Panc1 (cell line): ENCODE data around the gene LRP1B. TPM values are rescaled to one million over a fixed set of nuclear protein-coding genes. Genes with fewer than 3 reads are reported as not detected.

Source experiments
- ATAC-seq: fragments of 200-7000 bp; cut with Tn5 transposase; 2 replicates; pipeline ENCODE4 v1.9.1; 2020; ENCODE audit warnings: mild to moderate bottlenecking, moderate library complexity
- BruUV-seq: library from RNA; stranded (reverse); fragments of 400-500 nt; replicated peaks from 2 replicates; lab custom pipeline; 2021; lab: Mats Ljungman, UMichigan
- CTCF ChIA-PET: fragments of 300-600 bp; sonication (Branson Sonifier 250); formaldehyde crosslinking; loops from one replicate; lab custom pipeline; 2022; ENCODE audit warnings: antibody characterized with exemption; lab: Charles Lee
- POLR2A ChIA-PET: fragments of 300-600 bp; sonication (Branson Sonifier 250); formaldehyde crosslinking; loops from one replicate; lab custom pipeline; 2022; ENCODE audit warnings: antibody characterized with exemption; lab: Charles Lee
- DNase-seq: peaks from one replicate; pipeline ENCODE4 v3.0.0-alpha.2; 2010; ENCODE audit warnings: low read depth, low spot score
- H3K27ac ChIP-seq: 2 replicates; pipeline ENCODE4 v1.5.1; 2011; ENCODE audit warnings: mild to moderate bottlenecking, low read length, inconsistent platforms
- H3K27me3 ChIP-seq: fragments of 200-500 bp; sonication (Bioruptor generic); 2 replicates; pipeline ENCODE4 v1.6.0; 2014; ENCODE audit warnings: low read length, inconsistent platforms; ENCODE audit not compliant: control insufficient read depth, insufficient read depth
- H3K36me3 ChIP-seq: fragments of 200-500 bp; sonication (Bioruptor generic); 2 replicates; pipeline ENCODE4 v1.5.1; 2014; ENCODE audit warnings: inconsistent platforms, mild to moderate bottlenecking, low read length, moderate library complexity; ENCODE audit not compliant: control insufficient read depth, insufficient read depth
- H3K4me1 ChIP-seq: 2 replicates; pipeline ENCODE4 v1.5.1; 2011; ENCODE audit warnings: inconsistent platforms, mild to moderate bottlenecking, low read length, moderate library complexity; ENCODE audit not compliant: control insufficient read depth, insufficient read depth
- H3K4me3 ChIP-seq, 2 experiments: 2 replicates each; pipeline ENCODE4 v1.5.1; 2011 to 2012; ENCODE audit warnings: low read depth in 2 of 2, low read length in 2 of 2, mild to moderate bottlenecking in 2 of 2, inconsistent platforms in 1 of 2, moderate library complexity in 1 of 2
- H3K9me3 ChIP-seq: fragments of 200-500 bp; sonication (Bioruptor generic); 2 replicates; pipeline ENCODE4 v1.5.1; 2014; ENCODE audit warnings: low read depth, mild to moderate bottlenecking, inconsistent platforms, low read length, moderate library complexity; ENCODE audit not compliant: control insufficient read depth, insufficient read depth
- POLR2AphosphoS5 ChIP-seq: IDR thresholded peaks from 2 replicates; pipeline ENCODE4 v1.6.1; 2012; ENCODE audit warnings: mild to moderate bottlenecking, low read depth, low read length, moderate library complexity
- SIN3A ChIP-seq: IDR thresholded peaks from 2 replicates; pipeline ENCODE4 v1.6.1; 2012; ENCODE audit warnings: low read depth, mild to moderate bottlenecking, low read length, moderate library complexity, borderline replicate concordance; ENCODE audit not compliant: insufficient read depth
- TCF7L2 ChIP-seq: IDR thresholded peaks from 2 replicates; pipeline ENCODE4 v1.6.1; 2011; ENCODE audit warnings: mild to moderate bottlenecking, low read depth, low read length, inconsistent platforms
- in situ Hi-C: cut with HindIII; loops from 2 replicates; pipeline ENCODE4 v1.10.0; 2016; ENCODE audit warnings: low sequenced_read_pairs, low pct_unique_long_range_greater_than_20kb
- intact Hi-C: fragments of 100-400 bp; cut with micrococcal nuclease; formaldehyde crosslinking; loops from one replicate; pipeline ENCODE4 v1.10.0; 2022; ENCODE audit not compliant: unreplicated experiment
- total RNA-seq: library from RNA; stranded (reverse); gene quantifications from one replicate; pipeline ENCODE4 v1.2.1, GENCODE V29; 2021; ENCODE audit not compliant: unreplicated experiment
- TF ChIP-seq, protein P1 (sequence below): fragments of 450-650 bp; IDR thresholded peaks from 2 replicates; pipeline ENCODE4 v1.5.1; 2017; ENCODE audit warnings: mild to moderate bottlenecking
- TF ChIP-seq, protein P2 (sequence below), 2 experiments: IDR thresholded peaks; 2 replicates each; pipeline ENCODE4 v1.6.1; 2011 to 2012; ENCODE audit warnings: low read depth in 2 of 2, control low read depth in 1 of 2, low read length in 1 of 2, mild to moderate bottlenecking in 1 of 2, moderate library complexity in 1 of 2; ENCODE audit not compliant: insufficient read depth in 1 of 2

The LRP1B gene
- total RNA-seq, 1 experiment from 2014 or later: 0.54 TPM

DNA sequence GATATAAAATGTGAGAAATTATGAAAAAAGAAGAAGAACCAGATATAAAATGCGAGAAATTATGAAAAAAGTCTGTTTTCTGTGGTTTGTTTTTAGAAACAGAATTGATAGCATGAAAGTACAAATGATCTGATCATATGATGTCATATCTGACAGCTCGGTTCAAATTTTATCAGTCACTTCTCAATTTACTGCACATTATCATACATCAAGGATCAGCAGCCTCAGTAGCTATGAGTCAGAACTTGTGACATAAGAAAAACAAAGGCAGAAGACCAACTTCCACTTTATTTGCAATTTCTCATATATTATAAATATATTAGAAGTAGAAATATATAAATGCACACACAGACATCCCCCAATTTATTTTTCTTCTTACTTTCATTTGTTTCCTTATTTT lies 634.0 kb downstream of the LRP1B start:
- CTCF ChIA-PET: no interaction called here
- BruUV-seq: no TSS peak
- intact Hi-C loops (no loop called here), in situ Hi-C loops (no loop called here)
- TF ChIP-seq SIN3A (no peak), POLR2AphosphoS5 (no peak), TCF7L2 (no peak)
- TF ChIP-seq, protein P1, sequence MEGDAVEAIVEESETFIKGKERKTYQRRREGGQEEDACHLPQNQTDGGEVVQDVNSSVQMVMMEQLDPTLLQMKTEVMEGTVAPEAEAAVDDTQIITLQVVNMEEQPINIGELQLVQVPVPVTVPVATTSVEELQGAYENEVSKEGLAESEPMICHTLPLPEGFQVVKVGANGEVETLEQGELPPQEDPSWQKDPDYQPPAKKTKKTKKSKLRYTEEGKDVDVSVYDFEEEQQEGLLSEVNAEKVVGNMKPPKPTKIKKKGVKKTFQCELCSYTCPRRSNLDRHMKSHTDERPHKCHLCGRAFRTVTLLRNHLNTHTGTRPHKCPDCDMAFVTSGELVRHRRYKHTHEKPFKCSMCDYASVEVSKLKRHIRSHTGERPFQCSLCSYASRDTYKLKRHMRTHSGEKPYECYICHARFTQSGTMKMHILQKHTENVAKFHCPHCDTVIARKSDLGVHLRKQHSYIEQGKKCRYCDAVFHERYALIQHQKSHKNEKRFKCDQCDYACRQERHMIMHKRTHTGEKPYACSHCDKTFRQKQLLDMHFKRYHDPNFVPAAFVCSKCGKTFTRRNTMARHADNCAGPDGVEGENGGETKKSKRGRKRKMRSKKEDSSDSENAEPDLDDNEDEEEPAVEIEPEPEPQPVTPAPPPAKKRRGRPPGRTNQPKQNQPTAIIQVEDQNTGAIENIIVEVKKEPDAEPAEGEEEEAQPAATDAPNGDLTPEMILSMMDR: no peak
- TF ChIP-seq, protein P2, sequence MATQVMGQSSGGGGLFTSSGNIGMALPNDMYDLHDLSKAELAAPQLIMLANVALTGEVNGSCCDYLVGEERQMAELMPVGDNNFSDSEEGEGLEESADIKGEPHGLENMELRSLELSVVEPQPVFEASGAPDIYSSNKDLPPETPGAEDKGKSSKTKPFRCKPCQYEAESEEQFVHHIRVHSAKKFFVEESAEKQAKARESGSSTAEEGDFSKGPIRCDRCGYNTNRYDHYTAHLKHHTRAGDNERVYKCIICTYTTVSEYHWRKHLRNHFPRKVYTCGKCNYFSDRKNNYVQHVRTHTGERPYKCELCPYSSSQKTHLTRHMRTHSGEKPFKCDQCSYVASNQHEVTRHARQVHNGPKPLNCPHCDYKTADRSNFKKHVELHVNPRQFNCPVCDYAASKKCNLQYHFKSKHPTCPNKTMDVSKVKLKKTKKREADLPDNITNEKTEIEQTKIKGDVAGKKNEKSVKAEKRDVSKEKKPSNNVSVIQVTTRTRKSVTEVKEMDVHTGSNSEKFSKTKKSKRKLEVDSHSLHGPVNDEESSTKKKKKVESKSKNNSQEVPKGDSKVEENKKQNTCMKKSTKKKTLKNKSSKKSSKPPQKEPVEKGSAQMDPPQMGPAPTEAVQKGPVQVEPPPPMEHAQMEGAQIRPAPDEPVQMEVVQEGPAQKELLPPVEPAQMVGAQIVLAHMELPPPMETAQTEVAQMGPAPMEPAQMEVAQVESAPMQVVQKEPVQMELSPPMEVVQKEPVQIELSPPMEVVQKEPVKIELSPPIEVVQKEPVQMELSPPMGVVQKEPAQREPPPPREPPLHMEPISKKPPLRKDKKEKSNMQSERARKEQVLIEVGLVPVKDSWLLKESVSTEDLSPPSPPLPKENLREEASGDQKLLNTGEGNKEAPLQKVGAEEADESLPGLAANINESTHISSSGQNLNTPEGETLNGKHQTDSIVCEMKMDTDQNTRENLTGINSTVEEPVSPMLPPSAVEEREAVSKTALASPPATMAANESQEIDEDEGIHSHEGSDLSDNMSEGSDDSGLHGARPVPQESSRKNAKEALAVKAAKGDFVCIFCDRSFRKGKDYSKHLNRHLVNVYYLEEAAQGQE (IDR thresholded peaks at IDR 0.05; ENCODE audit: insufficient read depth in 1 of 2, low read depth in 2 of 2, low read length in 1 of 2): no peak
- Histone ChIP-seq H3K27ac (no peak overlapping the region), H3K27me3 (no peaks in the 10 kb centered on the region), H3K4me1 (no peaks in the 10 kb centered on the region), H3K4me3 (no peak overlapping the region), H3K36me3 (no peaks in the 10 kb centered on the region), H3K9me3 (no peaks in the 10 kb centered on the region)
- no peak for DNase-seq
- POLR2A ChIA-PET: no interaction called here
- ATAC-seq: no peak

DNA sequence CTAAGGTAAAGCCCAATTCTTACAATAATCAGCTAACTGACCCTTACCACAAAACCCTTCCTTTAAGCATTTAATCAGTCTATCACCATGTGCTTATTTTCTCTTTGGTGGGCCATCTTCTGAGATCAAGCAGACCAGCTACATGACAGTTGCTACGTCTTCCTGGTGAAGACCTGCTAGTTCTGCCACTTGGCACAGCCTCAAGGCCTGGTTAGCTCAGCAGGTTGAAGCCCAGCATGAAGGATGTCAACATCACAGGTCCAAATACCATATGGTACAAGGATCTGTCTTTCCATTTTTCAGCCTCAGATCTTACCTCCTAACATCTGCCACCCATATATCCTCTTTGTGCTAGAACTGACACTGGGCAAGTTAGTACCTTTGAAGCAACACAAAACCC lies 636.9 kb downstream of the LRP1B start:
- H3K27ac ChIP-seq: no peak overlapping the region
- no peaks in the 10 kb centered on the region for H3K4me1 ChIP-seq
- no peaks in the 10 kb centered on the region for H3K9me3 ChIP-seq
- no TSS peak for BruUV-seq
- ChIA-PET CTCF (no interaction called here), POLR2A (no interaction called here)
- H3K4me3 ChIP-seq: no peak overlapping the region
- ATAC-seq: no peak
- TF ChIP-seq, protein P1: no peak
- TF ChIP-seq TCF7L2: no peak
- TF ChIP-seq POLR2AphosphoS5: no peak
- TF ChIP-seq, protein P2 (IDR thresholded peaks at IDR 0.05; ENCODE audit: insufficient read depth in 1 of 2, low read depth in 2 of 2, low read length in 1 of 2): no peak
- TF ChIP-seq SIN3A: no peak
- no peak for DNase-seq
- intact Hi-C loops (no loop called here), in situ Hi-C loops (no loop called here)
- no peaks in the 10 kb centered on the region for H3K36me3 ChIP-seq
- no peaks in the 10 kb centered on the region for H3K27me3 ChIP-seq
